GM12878 (cell line): ENCODE data around the gene REPS2. TPM values are rescaled to one million over a fixed set of nuclear protein-coding genes. Genes with fewer than 3 reads are reported as not detected.

ENCODE experiments used
- ATAC-seq: fragments of 200-7000 bp; cut with Tn5 transposase; 3 replicates; pipeline ENCODE4 v1.9.1; 2020; ENCODE audit warnings: mild to moderate bottlenecking, moderate library complexity
- BruUV-seq: library from RNA; stranded (reverse); fragments of 400-500 nt; replicated peaks from 2 replicates; lab custom pipeline; 2021; lab: Mats Ljungman, UMichigan
- CTCF ChIA-PET: fragments of 300-600 bp; sonication (Branson Sonifier 250); formaldehyde crosslinking; extraction: SDS; loops from one replicate; lab custom pipeline; 2021; ENCODE audit warnings: inconsistent platforms; lab: Yijun Ruan, JAX
- POLR2A ChIA-PET: fragments of 350-600 bp; formaldehyde crosslinking; extraction: SDS; loops from one replicate; lab custom pipeline; 2021; ENCODE audit warnings: inconsistent platforms; lab: Charles Lee
- RAD21 ChIA-PET: fragments of 300-600 bp; sonication (Branson Sonifier 250); formaldehyde crosslinking; loops from one replicate; lab custom pipeline; 2023; ENCODE audit warnings: antibody characterized with exemption; ENCODE audit not compliant: unreplicated experiment; lab: Charles Lee
- SMC1A ChIA-PET: fragments of 300-600 bp; sonication (Branson Sonifier 250); formaldehyde crosslinking; loops from one replicate; lab custom pipeline; 2023; ENCODE audit not compliant: unreplicated experiment, uncharacterized antibody; lab: Charles Lee
- DNase-seq: peaks from one replicate; pipeline ENCODE4 v3.0.0-alpha.2; 2011; ENCODE audit warnings: low read depth, low spot score
- FAIRE-seq: peaks from 3 replicates; lab custom pipeline; 2011; peaks lifted over from hg19 to GRCh38; lab: Jason Lieb, UNC
- H2AFZ ChIP-seq: 2 replicates; pipeline ENCODE4 v1.6.0; 2011; ENCODE audit warnings: low read depth, low read length, control low read depth; ENCODE audit not compliant: control insufficient read depth
- H3K27ac ChIP-seq: 2 replicates; pipeline ENCODE4 v1.5.1; 2011; ENCODE audit warnings: control low read depth; ENCODE audit not compliant: control insufficient read depth, insufficient read depth
- H3K27me3 ChIP-seq, 2 experiments: replicated peaks in 1 of 2; 2 replicates each; pipeline versions ENCODE4 v1.6.0 to v1.6.1; 2011; ENCODE audit warnings: low read length in 1 of 2; ENCODE audit not compliant: control insufficient read depth in 2 of 2, insufficient read depth in 2 of 2
- H3K36me3 ChIP-seq, 2 experiments: 2 replicates each; pipeline ENCODE4 v1.5.1; 2011; ENCODE audit warnings: low read length in 1 of 2; ENCODE audit not compliant: control insufficient read depth in 2 of 2, insufficient read depth in 2 of 2
- H3K4me1 ChIP-seq: 2 replicates; pipeline ENCODE4 v1.6.1; 2011; ENCODE audit warnings: mild to moderate bottlenecking, low read length, moderate library complexity, mixed read lengths; ENCODE audit not compliant: control insufficient read depth, insufficient read depth
- H3K4me2 ChIP-seq: 2 replicates; pipeline ENCODE4 v1.6.0; 2011; ENCODE audit warnings: control low read depth; ENCODE audit not compliant: control insufficient read depth, insufficient read depth
- H3K4me3 ChIP-seq: fragments of 200-600 bp; sonication (generic); 2 replicates; pipeline ENCODE4 v1.5.1; 2016
- H3K79me2 ChIP-seq: 2 replicates; pipeline ENCODE4 v1.6.0; 2011; ENCODE audit warnings: low read length; ENCODE audit not compliant: control insufficient read depth, insufficient read depth
- H3K9ac ChIP-seq: 2 replicates; pipeline ENCODE4 v1.8.0; 2011; ENCODE audit warnings: low read length, control low read depth, mixed read lengths; ENCODE audit not compliant: control insufficient read depth, insufficient read depth
- H3K9me3 ChIP-seq: replicated peaks from 3 replicates; pipeline ENCODE4 v1.5.1; 2011; ENCODE audit warnings: mild to moderate bottlenecking, low read length; ENCODE audit not compliant: control insufficient read depth, insufficient read depth
- H4K20me1 ChIP-seq: 2 replicates; pipeline ENCODE4 v1.6.0; 2011; ENCODE audit not compliant: control insufficient read depth, insufficient read depth
- ATF2 ChIP-seq: IDR thresholded peaks from 2 replicates; pipeline ENCODE4 v1.6.1; 2012; ENCODE audit warnings: low read length, inconsistent platforms
- CHD2 ChIP-seq: IDR thresholded peaks from 2 replicates; pipeline ENCODE4 v1.6.1; 2011; ENCODE audit warnings: low read depth, low read length, improper control_type of control experiment, borderline replicate concordance
- FOS ChIP-seq: IDR thresholded peaks from 3 replicates; pipeline ENCODE4 v1.6.1; 2011; ENCODE audit warnings: borderline replicate concordance; ENCODE audit not compliant: insufficient read length; ENCODE audit errors: extremely low read depth
- HDAC2 ChIP-seq: fragments of 200-600 bp; sonication (generic); IDR thresholded peaks from 2 replicates; pipeline ENCODE4 v1.6.1; 2017
- JUND ChIP-seq: IDR thresholded peaks from 2 replicates; pipeline ENCODE4 v1.6.1; 2012; ENCODE audit warnings: low read depth, mild to moderate bottlenecking, low read length, improper control_type of control experiment, moderate library complexity
- MAX ChIP-seq: IDR thresholded peaks from 2 replicates; pipeline ENCODE4 v1.6.1; 2012; ENCODE audit warnings: low read depth, low read length, improper control_type of control experiment
- NR2C2 ChIP-seq: IDR thresholded peaks from 2 replicates; pipeline ENCODE4 v1.6.1; 2011; ENCODE audit warnings: borderline replicate concordance, low read depth; ENCODE audit not compliant: control insufficient read depth, insufficient read length
- WGBS: methylation state at CpG from one replicate; pipeline ENCODE4 v1.1.6; 2016; ENCODE audit warnings: low lambda C conversion rate; ENCODE audit not compliant: insufficient replicate concordance, insufficient coverage; ENCODE audit errors: missing lambda C conversion rate; 5-methylcytosine and 5-hydroxymethylcytosine counted together
- in situ Hi-C: fragments of 300-500 bp; cut with MboI; formaldehyde crosslinking; loops from 9 replicates; pipeline ENCODE4 v1.14.3; 2018; ENCODE audit warnings: mixed read lengths
- intact Hi-C: fragments of 100-400 bp; cut with micrococcal nuclease; formaldehyde crosslinking; loops from one replicate; pipeline ENCODE4 v1.14.2; 2022; ENCODE audit not compliant: unreplicated experiment
- polyA plus RNA-seq, 11 experiments: library from polyadenylated mRNA; depleted of rRNA in 4 of 11; unstranded in 6 of 11; stranded (reverse) in 5 of 11; fragments of >200 nt; fragmentation: Nextera tagmentation in 4 of 11; fragmentation: Illumina TruSeq in 1 of 11; extraction: Ambion mirVana in 4 of 11; extraction: Trizol in 1 of 11; gene quantifications; 1 replicate in 1 of 11; 2 replicates in 10 of 11; pipeline versions ENCODE4 v1.2.1 to v1.2.3, GENCODE V29; 2011 to 2016; ENCODE audit warnings: inconsistent platforms in 2 of 11, missing spikeins in 2 of 11, low read depth in 1 of 11
- total RNA-seq, 4 experiments: library from RNA; depleted of rRNA in 3 of 4; stranded (reverse); fragments of >200 nt in 3 of 4; fragmentation: Illumina TruSeq in 1 of 4; extraction: Trizol in 1 of 4; gene quantifications; 2 replicates each; pipeline versions ENCODE4 v1.2.1 to v1.2.3, GENCODE V29; 2013 to 2021
- TF ChIP-seq, protein P1 (sequence below): IDR thresholded peaks from 2 replicates; pipeline ENCODE4 v1.6.1; 2011; ENCODE audit warnings: low read depth, mild to moderate bottlenecking, low read length, moderate library complexity, borderline replicate concordance; ENCODE audit errors: extremely low read depth
- TF ChIP-seq, protein P2 (sequence below): IDR thresholded peaks from 2 replicates; pipeline ENCODE4 v1.6.1; 2012; ENCODE audit warnings: low read depth, low read length, improper control_type of control experiment
- TF ChIP-seq, protein P3 (sequence below): fragments of 450-650 bp; IDR thresholded peaks from 2 replicates; pipeline ENCODE4 v1.6.1; 2018; ENCODE audit warnings: borderline replicate concordance, mild to moderate bottlenecking; ENCODE audit not compliant: partially characterized antibody

Gene REPS2
- total and polyA plus RNA-seq, 10 of the 15 experiments (the other 5 are each of a cell fraction or from before 2014, with no cell fraction given) = 2.1 to 6.8 (median 3.9) TPM

- TF ChIP-seq MAX (no peak), JUND (no peak), FOS (no peak), HDAC2 (no peak), NR2C2 (no peak), ATF2 (no peak), CHD2 (no peak)
- TF ChIP-seq, protein P1, sequence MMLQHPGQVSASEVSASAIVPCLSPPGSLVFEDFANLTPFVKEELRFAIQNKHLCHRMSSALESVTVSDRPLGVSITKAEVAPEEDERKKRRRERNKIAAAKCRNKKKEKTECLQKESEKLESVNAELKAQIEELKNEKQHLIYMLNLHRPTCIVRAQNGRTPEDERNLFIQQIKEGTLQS = no peak
- TF ChIP-seq, protein P2, sequence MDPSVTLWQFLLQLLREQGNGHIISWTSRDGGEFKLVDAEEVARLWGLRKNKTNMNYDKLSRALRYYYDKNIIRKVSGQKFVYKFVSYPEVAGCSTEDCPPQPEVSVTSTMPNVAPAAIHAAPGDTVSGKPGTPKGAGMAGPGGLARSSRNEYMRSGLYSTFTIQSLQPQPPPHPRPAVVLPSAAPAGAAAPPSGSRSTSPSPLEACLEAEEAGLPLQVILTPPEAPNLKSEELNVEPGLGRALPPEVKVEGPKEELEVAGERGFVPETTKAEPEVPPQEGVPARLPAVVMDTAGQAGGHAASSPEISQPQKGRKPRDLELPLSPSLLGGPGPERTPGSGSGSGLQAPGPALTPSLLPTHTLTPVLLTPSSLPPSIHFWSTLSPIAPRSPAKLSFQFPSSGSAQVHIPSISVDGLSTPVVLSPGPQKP = no peak
- TF ChIP-seq, protein P3, sequence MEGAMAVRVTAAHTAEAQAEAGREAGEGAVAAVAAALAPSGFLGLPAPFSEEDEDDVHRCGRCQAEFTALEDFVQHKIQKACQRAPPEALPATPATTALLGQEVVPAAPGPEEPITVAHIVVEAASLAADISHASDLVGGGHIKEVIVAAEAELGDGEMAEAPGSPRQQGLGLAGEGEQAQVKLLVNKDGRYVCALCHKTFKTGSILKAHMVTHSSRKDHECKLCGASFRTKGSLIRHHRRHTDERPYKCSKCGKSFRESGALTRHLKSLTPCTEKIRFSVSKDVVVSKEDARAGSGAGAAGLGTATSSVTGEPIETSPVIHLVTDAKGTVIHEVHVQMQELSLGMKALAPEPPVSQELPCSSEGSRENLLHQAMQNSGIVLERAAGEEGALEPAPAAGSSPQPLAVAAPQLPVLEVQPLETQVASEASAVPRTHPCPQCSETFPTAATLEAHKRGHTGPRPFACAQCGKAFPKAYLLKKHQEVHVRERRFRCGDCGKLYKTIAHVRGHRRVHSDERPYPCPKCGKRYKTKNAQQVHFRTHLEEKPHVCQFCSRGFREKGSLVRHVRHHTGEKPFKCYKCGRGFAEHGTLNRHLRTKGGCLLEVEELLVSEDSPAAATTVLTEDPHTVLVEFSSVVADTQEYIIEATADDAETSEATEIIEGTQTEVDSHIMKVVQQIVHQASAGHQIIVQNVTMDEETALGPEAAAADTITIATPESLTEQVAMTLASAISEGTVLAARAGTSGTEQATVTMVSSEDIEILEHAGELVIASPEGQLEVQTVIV = no peak
- no peaks in the 10 kb centered on the region for H4K20me1 ChIP-seq
- BruUV-seq = no TSS peak
- H3K27me3 ChIP-seq = no peaks in the 10 kb centered on the region; a peak in 1 of 4 replicates
- ChIA-PET POLR2A (no interaction called here), RAD21 (no interaction called here), SMC1A (interaction anchor here (0.7 kb wide), 1 partner anchor 676 kb away, joined by 3 read pairs; no protein-coding TSS in a partner anchor), CTCF (no interaction called here)
- no peaks in the 10 kb centered on the region for H3K79me2 ChIP-seq
- H2AFZ ChIP-seq = no peak overlapping the region
- 19% methylated on average over 3 of the region's 3 CpGs for WGBS
- H3K27ac ChIP-seq = no peak overlapping the region
- H3K9me3 ChIP-seq = no peaks in the 10 kb centered on the region
- H3K9ac ChIP-seq = no peak overlapping the region
- no peaks in the 10 kb centered on the region for H3K4me1 ChIP-seq
- FAIRE-seq (no peak), ATAC-seq (no peak), DNase-seq (no peak)
- intact Hi-C loops (no loop called here), in situ Hi-C loops (no loop called here)
- no peaks in the 10 kb centered on the region for H3K36me3 ChIP-seq
- H3K4me2 ChIP-seq = no peak overlapping the region
- H3K4me3 ChIP-seq = no peak overlapping the region
These were observed 235.9 kb downstream of the REPS2 start for GRCh38 chrX:17182317-17182716.
